Bronchial epithelial cell (primary cell): ENCODE measurements around the gene FBXO31. TPM values are rescaled to one million over a fixed set of nuclear protein-coding genes. Genes with fewer than 3 reads are reported as not detected.
A peak's percentile ranks its signal among the peaks of the same experiment; 100 is the strongest.

Experiments used
- DNase-seq: peaks from one replicate; pipeline ENCODE4 v3.0.0-alpha.2; 2010; ENCODE audit warnings: low read depth
- FAIRE-seq: peaks from 2 replicates; lab custom pipeline; 2011; peaks lifted over from hg19 to GRCh38; lab: Jason Lieb, UNC
- H3K27me3 ChIP-seq: 2 replicates; pipeline ENCODE4 v1.5.1; 2011; ENCODE audit warnings: low read length; ENCODE audit not compliant: control insufficient read depth, insufficient read depth
- H3K36me3 ChIP-seq: 2 replicates; pipeline ENCODE4 v1.5.1; 2011; ENCODE audit warnings: low read length; ENCODE audit not compliant: control insufficient read depth, insufficient read depth
- H3K4me3 ChIP-seq: 2 replicates; pipeline ENCODE4 v1.5.1; 2011; ENCODE audit warnings: mild to moderate bottlenecking, low read depth, low read length, control low read depth
- CTCF ChIP-seq: IDR thresholded peaks from 2 replicates; pipeline ENCODE4 v1.5.1; 2011; ENCODE audit warnings: mild to moderate bottlenecking, moderate library complexity, low read length, control low read depth, inconsistent platforms; ENCODE audit not compliant: insufficient read depth, severe bottlenecking
- total RNA-seq: library from RNA; depleted of rRNA; stranded (reverse); fragments of >200 nt; gene quantifications from 2 replicates; pipeline ENCODE4 v1.2.1, GENCODE V29; 2014

The FBXO31 gene
- total RNA-seq, 1 donor from 2014 or later = 24.7 TPM

- no peak for TF ChIP-seq CTCF
- peaks cover 16% of the 10 kb centered on the region for H3K36me3 ChIP-seq
- H3K27me3 ChIP-seq = no peaks in the 10 kb centered on the region
- H3K4me3 ChIP-seq = no peak overlapping the region
- FAIRE-seq (no peak), DNase-seq (no peak)
Measured at GRCh38 chr16:87424266-87424665, 40.7 kb upstream of the FBXO31 start.

DNA sequence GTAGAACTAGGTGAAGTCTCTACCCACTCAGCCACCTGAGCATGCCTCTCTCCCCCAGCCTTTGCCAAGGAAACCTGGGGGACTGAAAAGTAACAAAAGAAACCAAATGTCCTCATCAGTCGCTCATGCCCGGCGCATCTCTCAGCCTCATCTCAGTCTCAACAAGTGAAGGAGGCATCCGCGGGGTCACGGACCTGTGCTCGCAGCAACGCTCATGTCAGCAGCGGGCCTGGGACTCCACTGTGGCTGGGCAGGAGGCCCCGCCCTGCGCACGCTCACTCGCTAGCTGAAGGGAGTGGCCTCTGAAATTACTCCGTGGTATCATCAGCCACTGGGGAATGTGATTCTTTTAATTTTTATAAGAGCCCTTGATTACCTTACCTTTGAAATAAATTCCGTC is 39.9 kb upstream of the FBXO31 start:
- no peak for FAIRE-seq
- no peak for DNase-seq
- Histone ChIP-seq H3K36me3 (peaks cover 13% of the 10 kb centered on the region), H3K4me3 (no peak overlapping the region), H3K27me3 (no peaks in the 10 kb centered on the region)
- TF ChIP-seq CTCF = no peak

DNA sequence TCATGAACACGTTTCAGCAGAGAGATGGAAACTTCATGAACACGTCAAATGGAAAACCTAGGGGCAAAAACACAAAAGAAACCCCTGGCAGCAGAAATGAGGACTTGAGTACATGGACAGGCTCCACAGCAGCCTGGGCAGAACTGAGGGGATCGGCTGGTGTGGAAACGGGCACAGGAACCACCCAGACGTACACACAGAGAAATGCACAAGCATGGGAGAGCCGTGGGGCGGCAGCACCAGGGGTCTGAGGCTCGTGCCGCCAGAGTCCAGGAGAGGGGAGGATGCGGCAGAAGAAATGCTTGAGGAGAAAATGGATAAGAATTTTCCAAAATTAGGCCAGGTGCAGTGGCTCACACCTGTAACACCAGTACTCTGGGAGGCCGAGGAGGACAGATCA is 38.5 kb upstream of the FBXO31 start:
- H3K36me3 ChIP-seq = peaks cover 12% of the 10 kb centered on the region
- FAIRE-seq (no peak), DNase-seq (no peak)
- no peak overlapping the region for H3K4me3 ChIP-seq
- TF ChIP-seq CTCF = no peak
- no peaks in the 10 kb centered on the region for H3K27me3 ChIP-seq

DNA sequence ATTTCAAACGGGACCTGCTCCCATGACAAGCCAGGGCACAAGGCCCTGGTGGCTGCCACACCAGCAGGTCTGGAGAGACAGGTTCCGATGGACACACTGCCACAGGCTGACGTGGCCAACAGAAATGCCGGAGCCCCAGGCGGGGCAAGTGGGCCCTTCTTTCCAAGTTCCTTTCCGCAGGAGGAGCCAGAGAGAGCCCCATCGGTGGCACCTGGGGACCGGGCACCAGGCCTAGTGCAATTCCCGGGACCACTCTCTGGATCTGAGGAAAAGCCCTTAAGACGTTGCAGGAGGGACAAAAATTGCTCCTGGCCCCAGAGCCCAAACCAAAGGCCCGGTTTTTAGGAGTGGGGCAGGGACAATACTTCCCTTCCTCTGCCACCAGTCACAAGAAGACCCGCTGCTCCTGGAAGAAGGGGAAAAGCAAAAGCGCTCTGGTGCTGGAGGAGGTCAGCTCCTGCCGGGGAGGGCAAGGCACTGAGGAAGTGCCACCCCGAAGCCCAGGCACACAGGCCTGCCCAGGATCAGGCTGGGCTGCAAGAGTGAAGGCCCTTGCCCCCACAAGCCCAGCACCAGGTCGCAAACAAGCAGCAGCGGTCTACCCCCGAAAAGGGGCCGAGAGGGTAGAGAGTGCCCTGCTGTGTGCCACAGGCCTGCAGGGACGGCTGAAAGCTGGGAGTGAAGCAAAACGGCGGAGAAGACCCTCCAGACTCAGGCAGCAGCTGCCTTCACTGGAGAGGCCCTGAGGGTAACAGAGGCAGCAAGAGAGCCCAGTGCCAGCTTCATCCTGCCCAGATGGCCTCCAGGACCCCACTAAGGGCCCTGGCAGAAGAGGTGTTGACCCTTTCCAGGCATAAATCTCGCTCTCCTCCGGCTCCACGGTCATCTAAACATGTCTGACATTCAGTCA is 37.7 kb upstream of the FBXO31 start:
- no peaks in the 10 kb centered on the region for H3K27me3 ChIP-seq
- DNase-seq = no peak
- no peak for FAIRE-seq
- no peak overlapping the region for H3K4me3 ChIP-seq
- peaks cover 10% of the 10 kb centered on the region for H3K36me3 ChIP-seq
- TF ChIP-seq CTCF = no peak

GRCh38 chr16:87420026-87421002 is 36.7 kb upstream of the FBXO31 start:
- Histone ChIP-seq H3K27me3 (no peaks in the 10 kb centered on the region), H3K4me3 (no peak overlapping the region), H3K36me3 (peaks cover 12% of the 10 kb centered on the region)
- TF ChIP-seq CTCF = peak; percentile 44
- FAIRE-seq = peak; percentile 93
- DNase-seq = no peak
